ENCODE data around the gene COMMD6.

The COMMD6 gene

GRCh38 chr13:75492389-75492788 lies 45.3 kb downstream of the COMMD6 start:
- no peaks in the 10 kb centered on the region for H3K27me3 ChIP-seq (ENCODE audit: insufficient read depth, low read length, poor library complexity, severe bottlenecking)
- no peak overlapping the region for H3K4me3 ChIP-seq (ENCODE audit: low read length, poor library complexity, severe bottlenecking)
- no peaks in the 10 kb centered on the region for H3K9me2 ChIP-seq (replicated peaks; ENCODE audit: low read depth, low read length)
- no peaks in the 10 kb centered on the region for H4K20me1 ChIP-seq (ENCODE audit: insufficient read depth, low read length, poor library complexity, severe bottlenecking)
- H3K79me2 ChIP-seq (ENCODE audit: insufficient read depth, low read length) = no peaks in the 10 kb centered on the region
- peaks cover 14% of the 10 kb centered on the region for H3K4me1 ChIP-seq (ENCODE audit: insufficient read depth, low read length, poor library complexity, severe bottlenecking)
- TF ChIP-seq EZH2phosphoT487 (IDR thresholded peaks at IDR 0.05; ENCODE audit: borderline replicate concordance) (no peak), CTCF (conservative IDR thresholded peaks at IDR 0.05; ENCODE audit: low read length) (no peak)
- H3K9me3 ChIP-seq (ENCODE audit: insufficient read depth, low read depth, low read length) = no peaks in the 10 kb centered on the region
- no peak overlapping the region for H3K9ac ChIP-seq (ENCODE audit: low read depth, low read length, poor library complexity, severe bottlenecking)
- no peaks in the 10 kb centered on the region for H3F3A ChIP-seq (ENCODE audit: low read depth)
- no peak overlapping the region for H3K4me2 ChIP-seq (ENCODE audit: low read depth, low read length, poor library complexity, severe bottlenecking)
- no peak overlapping the region for H2AFZ ChIP-seq (ENCODE audit: low read length)
- no peaks in the 10 kb centered on the region for H3K36me3 ChIP-seq (ENCODE audit: insufficient read depth, low read length)

DNA sequence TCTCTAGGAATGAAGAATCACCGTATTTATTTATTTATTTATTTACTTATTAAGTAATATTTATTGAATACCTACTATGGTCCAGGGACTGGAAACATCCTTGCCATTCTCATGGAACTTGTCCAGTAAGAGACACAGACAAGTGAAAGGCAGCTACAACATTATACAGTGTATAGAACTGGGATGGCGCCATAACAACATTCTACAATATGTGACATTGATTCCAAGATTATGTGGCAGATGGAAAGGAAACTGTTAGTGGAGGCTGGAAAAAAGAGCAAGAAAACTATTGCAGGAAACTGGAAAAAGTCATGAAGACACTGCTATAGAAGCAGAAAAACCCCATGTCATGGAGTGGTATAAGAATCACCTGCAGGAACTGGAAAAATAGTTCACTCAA lies 46.3 kb downstream of the COMMD6 start:
- no peaks in the 10 kb centered on the region for H3K27me3 ChIP-seq (ENCODE audit: insufficient read depth, low read length, poor library complexity, severe bottlenecking)
- TF ChIP-seq EZH2phosphoT487 (IDR thresholded peaks at IDR 0.05; ENCODE audit: borderline replicate concordance) = no peak
- TF ChIP-seq CTCF (conservative IDR thresholded peaks at IDR 0.05; ENCODE audit: low read length) = no peak
- no peaks in the 10 kb centered on the region for H3K9me2 ChIP-seq (replicated peaks; ENCODE audit: low read depth, low read length)
- no peaks in the 10 kb centered on the region for H3K79me2 ChIP-seq (ENCODE audit: insufficient read depth, low read length)
- no peak overlapping the region for H3K9ac ChIP-seq (ENCODE audit: low read depth, low read length, poor library complexity, severe bottlenecking)
- no peaks in the 10 kb centered on the region for H4K20me1 ChIP-seq (ENCODE audit: insufficient read depth, low read length, poor library complexity, severe bottlenecking)
- H2AFZ ChIP-seq (ENCODE audit: low read length) = no peak overlapping the region
- no peak overlapping the region for H3K4me2 ChIP-seq (ENCODE audit: low read depth, low read length, poor library complexity, severe bottlenecking)
- no peaks in the 10 kb centered on the region for H3K36me3 ChIP-seq (ENCODE audit: insufficient read depth, low read length)
- H3F3A ChIP-seq (ENCODE audit: low read depth) = 0 out of 2 replicates have a peak, but pooled peaks cover 5% of the 10 kb centered on the region
- peaks cover 24% of the 10 kb centered on the region for H3K4me1 ChIP-seq (ENCODE audit: insufficient read depth, low read length, poor library complexity, severe bottlenecking)
- no peaks in the 10 kb centered on the region for H3K9me3 ChIP-seq (ENCODE audit: insufficient read depth, low read depth, low read length)
- no peak overlapping the region for H3K4me3 ChIP-seq (ENCODE audit: low read length, poor library complexity, severe bottlenecking)

DNA sequence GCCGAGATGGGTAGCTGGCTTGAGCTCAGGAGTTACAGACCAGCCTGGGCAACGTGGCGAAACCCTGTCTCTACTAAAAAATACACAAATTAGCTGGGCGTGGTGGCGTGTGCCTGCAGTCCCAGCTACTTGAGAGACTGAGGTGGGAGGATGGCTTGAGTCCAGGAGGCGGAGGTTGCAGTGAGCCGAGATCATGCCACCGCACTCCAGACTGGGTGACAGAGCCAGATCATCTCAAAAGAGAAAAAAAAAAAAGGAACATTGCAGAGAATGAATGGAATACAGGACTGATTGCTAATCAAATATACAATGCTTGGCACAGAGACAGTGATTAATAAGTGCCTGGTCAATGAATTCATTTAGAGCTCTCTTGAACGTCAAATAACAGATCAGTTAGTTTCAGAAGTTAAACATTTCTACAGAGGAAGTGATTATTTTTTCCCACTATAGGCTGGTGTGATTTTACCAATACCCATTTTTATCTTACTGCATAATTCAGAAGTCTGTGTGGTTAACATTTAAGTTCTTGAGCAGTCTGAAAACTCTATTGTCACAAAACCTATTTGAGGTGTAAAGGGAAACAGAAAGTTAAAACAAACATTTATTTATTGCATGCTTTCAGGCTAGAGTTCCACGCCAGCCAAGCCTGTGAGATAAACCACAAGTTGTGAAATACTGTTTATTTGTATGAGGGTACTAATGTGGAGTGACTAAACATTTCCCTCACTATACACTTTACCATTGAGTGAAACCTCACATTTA lies 48.0 kb downstream of the COMMD6 start:
- Histone ChIP-seq H3K79me2 (ENCODE audit: insufficient read depth, low read length) (no peaks in the 10 kb centered on the region), H3K9me3 (ENCODE audit: insufficient read depth, low read depth, low read length) (no peaks in the 10 kb centered on the region), H3K9me2 (replicated peaks; ENCODE audit: low read depth, low read length) (no peaks in the 10 kb centered on the region), H3F3A (ENCODE audit: low read depth) (0 out of 2 replicates have a peak, but pooled peaks cover 5% of the 10 kb centered on the region), H3K4me1 (ENCODE audit: insufficient read depth, low read length, poor library complexity, severe bottlenecking) (peaks cover 40% of the 10 kb centered on the region), H3K4me3 (ENCODE audit: low read length, poor library complexity, severe bottlenecking) (no peak overlapping the region), H2AFZ (ENCODE audit: low read length) (no peak overlapping the region), H3K27me3 (ENCODE audit: insufficient read depth, low read length, poor library complexity, severe bottlenecking) (no peaks in the 10 kb centered on the region), H3K9ac (ENCODE audit: low read depth, low read length, poor library complexity, severe bottlenecking) (no peak overlapping the region), H3K4me2 (ENCODE audit: low read depth, low read length, poor library complexity, severe bottlenecking) (peak overlapping the region; percentile 17), H4K20me1 (ENCODE audit: insufficient read depth, low read length, poor library complexity, severe bottlenecking) (no peaks in the 10 kb centered on the region), H3K36me3 (ENCODE audit: insufficient read depth, low read length) (no peaks in the 10 kb centered on the region)
- no peak for TF ChIP-seq CTCF (conservative IDR thresholded peaks at IDR 0.05; ENCODE audit: low read length)
- TF ChIP-seq EZH2phosphoT487 (IDR thresholded peaks at IDR 0.05; ENCODE audit: borderline replicate concordance) = no peak

Data from Loucy (cell line).